ENCODE measurements around the gene ALPL. TPM values are rescaled to one million over a fixed set of nuclear protein-coding genes. Genes with fewer than 3 reads are reported as not detected.
"Not testable (repeated sequence)": the region's sequence is repeated elsewhere in the genome, so short reads cannot be mapped to it uniquely, and the experiment has no call there.

ALPL gene
- total and polyA plus RNA-seq, 8 donors: 2.9 to 12.0 (median 7.0) TPM; not detected in 2

DNA sequence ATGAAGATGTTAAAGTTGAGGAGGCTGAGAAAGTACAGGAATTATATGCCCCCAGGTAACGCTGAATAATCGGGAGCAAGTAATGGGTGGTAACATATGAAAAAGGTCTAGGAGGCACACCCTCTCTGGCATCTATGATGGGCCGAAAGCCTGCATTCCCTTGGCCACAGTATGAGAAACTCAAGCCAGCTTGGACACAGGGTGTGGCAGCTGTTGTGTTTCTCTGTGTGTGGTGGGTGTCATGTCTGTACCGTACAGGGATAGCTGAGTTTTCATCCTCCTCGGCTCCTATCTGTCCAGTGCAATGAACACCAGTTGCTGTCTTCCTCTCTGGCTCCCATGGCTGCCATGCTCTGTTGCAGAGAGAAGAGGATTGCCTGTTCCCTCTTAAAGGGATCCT lies 36.4 kb upstream of the ALPL start:
- no peak for DNase-seq
- no peaks in the 10 kb centered on the region for H3K9me3 ChIP-seq
- no peak for TF ChIP-seq POLR2AphosphoS5 (IDR thresholded peaks at IDR 0.05)
- no peak overlapping the region for H3K27ac ChIP-seq
- H3K4me3 ChIP-seq: no peak overlapping the region
- H3K36me3 ChIP-seq: peaks cover 0 to 70% (median 52%) of the 10 kb centered on the region in 4 donors
- WGBS, 5 donors: 77 to 93% (median 86%) methylated on average over 5 of the region's 5 CpGs
- no peaks in the 10 kb centered on the region for H3K4me1 ChIP-seq
- no peaks in the 10 kb centered on the region for H3K27me3 ChIP-seq
- intact Hi-C loops (cut with DNase I; ENCODE audit: low total_unique reads): no loop called here

DNA sequence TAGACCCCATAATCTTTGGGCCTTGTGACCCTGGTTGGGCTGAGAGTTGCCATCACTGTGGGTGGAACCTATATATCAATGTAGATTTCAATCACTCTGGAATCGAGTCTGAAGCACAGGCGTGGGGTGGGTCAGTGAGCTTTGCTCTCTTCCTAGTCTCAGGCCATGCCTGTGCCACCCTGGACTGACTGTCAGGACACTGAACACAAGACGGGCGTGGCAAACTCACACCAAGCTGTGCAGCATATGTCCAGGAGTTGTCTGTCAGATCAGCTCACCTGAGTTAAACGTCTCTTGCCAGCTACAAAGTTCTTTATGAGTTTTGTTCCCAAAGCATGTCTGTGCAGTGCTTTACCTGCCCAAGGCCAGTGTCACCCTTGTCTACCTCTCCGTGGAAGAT lies 30.9 kb upstream of the ALPL start:
- 85 to 95% (median 90%) methylated on average over 4 to 6 of the region's 6 CpGs for WGBS, 5 donors
- intact Hi-C loops (cut with DNase I; ENCODE audit: low total_unique reads): no loop called here

DNA sequence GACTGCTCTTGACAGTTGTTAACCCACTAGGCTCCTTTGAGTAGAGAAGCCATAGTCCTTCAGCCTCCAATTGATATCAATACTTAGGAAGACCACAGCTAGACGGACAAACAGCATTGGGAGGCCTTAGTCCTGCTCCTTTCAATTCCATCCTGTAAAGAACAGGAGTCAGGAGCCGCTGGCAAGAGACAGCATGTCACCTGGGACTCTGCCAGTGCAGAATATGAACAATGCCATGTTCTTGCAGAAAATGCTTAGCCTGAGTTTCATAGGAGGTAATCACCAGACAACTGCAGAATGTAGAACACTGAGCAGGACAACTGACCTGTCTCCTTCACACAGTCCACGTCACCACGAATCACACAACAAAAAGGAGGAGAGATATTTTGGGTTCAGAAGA lies 25.3 kb upstream of the ALPL start:
- WGBS, 5 donors: 82 to 95% (median 94%) methylated on average over 4 of the region's 4 CpGs; no CpG with 5 or more reads in 1 of the 5 donors
- intact Hi-C loops (cut with DNase I; ENCODE audit: low total_unique reads); DNase-seq; H3K9me3 ChIP-seq; H3K4me3 ChIP-seq; H3K27ac ChIP-seq; H3K4me1 ChIP-seq: not testable (repeated sequence)
- H3K36me3 ChIP-seq: peaks cover 0 to 21% (median 12%) of the 10 kb centered on the region in 4 donors
- peaks cover 0 to 19% (median 0%) of the 10 kb centered on the region in 3 donors for H3K27me3 ChIP-seq

More for the DNA sequence above, 30.9 kb upstream of the ALPL start:
- Histone ChIP-seq H3K27me3 (no peaks in the 10 kb centered on the region), H3K27ac (no peak overlapping the region), H3K9me3 (no peaks in the 10 kb centered on the region), H3K36me3 (peaks cover 0 to 57% (median 48%) of the 10 kb centered on the region in 4 donors), H3K4me1 (no peaks in the 10 kb centered on the region), H3K4me3 (no peak overlapping the region)
- TF ChIP-seq POLR2AphosphoS5 (IDR thresholded peaks at IDR 0.05) (no peak), POLR2A (IDR thresholded peaks at IDR 0.05) (no peak), EP300 (IDR thresholded peaks at IDR 0.05) (no peak)
- TF ChIP-seq, protein P1, sequence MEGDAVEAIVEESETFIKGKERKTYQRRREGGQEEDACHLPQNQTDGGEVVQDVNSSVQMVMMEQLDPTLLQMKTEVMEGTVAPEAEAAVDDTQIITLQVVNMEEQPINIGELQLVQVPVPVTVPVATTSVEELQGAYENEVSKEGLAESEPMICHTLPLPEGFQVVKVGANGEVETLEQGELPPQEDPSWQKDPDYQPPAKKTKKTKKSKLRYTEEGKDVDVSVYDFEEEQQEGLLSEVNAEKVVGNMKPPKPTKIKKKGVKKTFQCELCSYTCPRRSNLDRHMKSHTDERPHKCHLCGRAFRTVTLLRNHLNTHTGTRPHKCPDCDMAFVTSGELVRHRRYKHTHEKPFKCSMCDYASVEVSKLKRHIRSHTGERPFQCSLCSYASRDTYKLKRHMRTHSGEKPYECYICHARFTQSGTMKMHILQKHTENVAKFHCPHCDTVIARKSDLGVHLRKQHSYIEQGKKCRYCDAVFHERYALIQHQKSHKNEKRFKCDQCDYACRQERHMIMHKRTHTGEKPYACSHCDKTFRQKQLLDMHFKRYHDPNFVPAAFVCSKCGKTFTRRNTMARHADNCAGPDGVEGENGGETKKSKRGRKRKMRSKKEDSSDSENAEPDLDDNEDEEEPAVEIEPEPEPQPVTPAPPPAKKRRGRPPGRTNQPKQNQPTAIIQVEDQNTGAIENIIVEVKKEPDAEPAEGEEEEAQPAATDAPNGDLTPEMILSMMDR (IDR thresholded peaks at IDR 0.05): no peak
- no peak for DNase-seq

GRCh38 chr1:21489146-21489545 lies 20.1 kb upstream of the ALPL start:
- H3K4me1 ChIP-seq: no peaks in the 10 kb centered on the region
- no peaks in the 10 kb centered on the region for H3K9me3 ChIP-seq
- no peak for DNase-seq
- TF ChIP-seq EP300 (IDR thresholded peaks at IDR 0.05) (no peak), POLR2A (IDR thresholded peaks at IDR 0.05) (no peak), POLR2AphosphoS5 (IDR thresholded peaks at IDR 0.05) (no peak)
- TF ChIP-seq, protein P1 (IDR thresholded peaks at IDR 0.05): no peak
- H3K27me3 ChIP-seq: peaks cover 0 to 35% (median 0%) of the 10 kb centered on the region in 3 donors
- 83 to 91% (median 85%) methylated on average over 11 of the region's 11 CpGs for WGBS, 5 donors
- H3K4me3 ChIP-seq: no peak overlapping the region
- intact Hi-C loops (cut with DNase I; ENCODE audit: low total_unique reads): no loop called here
- H3K36me3 ChIP-seq: no peaks in the 10 kb centered on the region
- no peak overlapping the region for H3K27ac ChIP-seq

GRCh38 chr1:21490774-21491487 lies 18.3 kb upstream of the ALPL start:
- TF ChIP-seq POLR2A (IDR thresholded peaks at IDR 0.05): no peak
- TF ChIP-seq, protein P1 (IDR thresholded peaks at IDR 0.05): peak in 5 of 7 experiments; percentile 11 to 44 (median 16)
- TF ChIP-seq POLR2AphosphoS5 (IDR thresholded peaks at IDR 0.05): no peak
- no peak for TF ChIP-seq EP300 (IDR thresholded peaks at IDR 0.05)
- H3K4me1 ChIP-seq: no peaks in the 10 kb centered on the region
- H3K36me3 ChIP-seq: no peaks in the 10 kb centered on the region
- H3K27me3 ChIP-seq: peaks cover 0 to 35% (median 0%) of the 10 kb centered on the region in 3 donors
- peak in 1 of 2 donors; percentile 30 for DNase-seq
- no peak overlapping the region for H3K27ac ChIP-seq
- no peaks in the 10 kb centered on the region for H3K9me3 ChIP-seq
- 71 to 88% (median 84%) methylated on average over 8 to 11 of the region's 11 CpGs for WGBS, 5 donors
- intact Hi-C loops (cut with DNase I; ENCODE audit: low total_unique reads): no loop called here
- H3K4me3 ChIP-seq: no peak overlapping the region

Measured in stomach (tissue), 9 donors.